Renal cortical epithelial cell (primary cell): ENCODE data around the gene ARHGAP19. TPM values are rescaled to one million over a fixed set of nuclear protein-coding genes. Genes with fewer than 3 reads are reported as not detected.
A peak's percentile ranks its signal among the peaks of the same experiment; 100 is the strongest.

Experiments
- DNase-seq: peaks from one replicate; pipeline ENCODE4 v3.0.0-alpha.2; 2011; ENCODE audit warnings: low read depth
- total RNA-seq: library from RNA; depleted of rRNA; stranded (reverse); fragments of >200 nt; gene quantifications from 2 replicates; pipeline ENCODE4 v1.2.3, GENCODE V29; 2014

ARHGAP19 gene
- total RNA-seq = 3.2 and 3.6 TPM in 2 replicates

GRCh38 chr10:97292097-97292861 is at the start of gene ARHGAP19:
ARHGAP19 (minus strand) TSS chr10:97292637; CDS start chr10:97292627, 10 bp downstream.
- peak; percentile 98 for DNase-seq

GRCh38 chr10:97341416-97341815 is 49.0 kb upstream of the ARHGAP19 start:
- no peak for DNase-seq

- no peak for DNase-seq
Measured at GRCh38 chr10:97338041-97338440, 45.6 kb upstream of the ARHGAP19 start.

GRCh38 chr10:97336942-97337831 is 44.8 kb upstream of the ARHGAP19 start:
- peak; percentile 83 for DNase-seq

- DNase-seq = no peak
Measured at GRCh38 chr10:97336446-97336845, 44.0 kb upstream of the ARHGAP19 start.

GRCh38 chr10:97336006-97336405 is 43.6 kb upstream of the ARHGAP19 start:
- no peak for DNase-seq

- DNase-seq = no peak
Measured at GRCh38 chr10:97335188-97335619, 42.8 kb upstream of the ARHGAP19 start.

GRCh38 chr10:97334370-97335175 is 42.1 kb upstream of the ARHGAP19 start, which contains the start of gene FRAT2:
FRAT2 (minus strand) TSS chr10:97334729; CDS start chr10:97334572, 157 bp downstream.
- DNase-seq = peak; percentile 62

GRCh38 chr10:97333601-97334369 is 41.3 kb upstream of the ARHGAP19 start:
- DNase-seq = peak; percentile 18

- peak; percentile 41 for DNase-seq
Measured at GRCh38 chr10:97333351-97333600, 40.8 kb upstream of the ARHGAP19 start.

- peak; percentile 88 for DNase-seq
Measured at GRCh38 chr10:97332591-97333350, 40.3 kb upstream of the ARHGAP19 start.

GRCh38 chr10:97331153-97331703 is 38.8 kb upstream of the ARHGAP19 start:
- no peak for DNase-seq

- DNase-seq = no peak
Measured at GRCh38 chr10:97329766-97330165, 37.3 kb upstream of the ARHGAP19 start.

GRCh38 chr10:97328646-97329453 is 36.4 kb upstream of the ARHGAP19 start:
- DNase-seq = no peak

GRCh38 chr10:97327348-97328294 is 35.2 kb upstream of the ARHGAP19 start:
- no peak for DNase-seq

GRCh38 chr10:97325754-97326153 is 33.3 kb upstream of the ARHGAP19 start:
- no peak for DNase-seq

GRCh38 chr10:97323501-97323900 is 31.1 kb upstream of the ARHGAP19 start:
- no peak for DNase-seq

- no peak for DNase-seq
Measured at GRCh38 chr10:97321804-97322190, 29.4 kb upstream of the ARHGAP19 start.
